ENCODE measurements around the gene LPP. TPM values are rescaled to one million over a fixed set of nuclear protein-coding genes. Genes with fewer than 3 reads are reported as not detected.

The LPP gene
- total and polyA plus RNA-seq, 2 of the 13 experiments (the other 11 are each of a cell fraction or from before 2014, with no cell fraction given) = 19.2 to 29.9 TPM

- TF ChIP-seq TRAFD1 (CRISPR knock-in tag; IDR thresholded peaks at IDR 0.05; ENCODE audit: borderline replicate concordance) (no peak), KDM1A (CRISPR knock-in tag; IDR thresholded peaks at IDR 0.05) (no peak), PPARG (CRISPR knock-in tag; conservative IDR thresholded peaks at IDR 0.05) (no peak), ZNF782 (CRISPR knock-in tag; IDR thresholded peaks at IDR 0.05; ENCODE audit: borderline replicate concordance) (no peak), MIER3 (CRISPR knock-in tag; IDR thresholded peaks at IDR 0.05; ENCODE audit: borderline replicate concordance) (no peak), ZNF670 (CRISPR knock-in tag; IDR thresholded peaks at IDR 0.05; ENCODE audit: borderline replicate concordance) (no peak), PATZ1 (CRISPR knock-in tag; IDR thresholded peaks at IDR 0.05) (no peak), ZBTB49 (CRISPR knock-in tag; IDR thresholded peaks at IDR 0.05; ENCODE audit: borderline replicate concordance) (no peak), ZNF619 (CRISPR knock-in tag; IDR thresholded peaks at IDR 0.05) (no peak)
These were observed 58.5 kb downstream of the LPP start (continued) for GRCh38 chr3:188212308-188212969.
